Stimulated activated CD8-positive, alpha-beta memory T cell treated with anti-CD3 and anti-CD28 coated beads, Interleukin-12 subunit alpha, Interleukin-12 subunit beta, amount 100 ng/mL, for 1 hour (primary cell): ENCODE results near the gene AGO3.

Experiments used
- DNase-seq: peaks from one replicate; pipeline ENCODE4 v3.0.0-alpha.2; 2020; ENCODE audit warnings: low read depth

Gene AGO3

GRCh38 chr1:36096500-36097432, 165.9 kb downstream of the AGO3 start:
- no peak for DNase-seq

GRCh38 chr1:36097693-36098585, 167.0 kb downstream of the AGO3 start:
- DNase-seq, result no peak

- no peak for DNase-seq
These were observed 167.9 kb downstream of the AGO3 start for GRCh38 chr1:36098650-36099365.

GRCh38 chr1:36099681-36100341, 168.9 kb downstream of the AGO3 start:
- peak; percentile 66 for DNase-seq

GRCh38 chr1:36100376-36100775, 169.5 kb downstream of the AGO3 start:
- no peak for DNase-seq

GRCh38 chr1:36101546-36101945, 170.6 kb downstream of the AGO3 start:
- no peak for DNase-seq

- DNase-seq, result no peak
These were observed 175.4 kb downstream of the AGO3 start for GRCh38 chr1:36106269-36106668.

GRCh38 chr1:36107394-36107793, 176.5 kb downstream of the AGO3 start:
- no peak for DNase-seq

- DNase-seq, result no peak
These were observed 177.4 kb downstream of the AGO3 start for GRCh38 chr1:36108314-36108713.

- DNase-seq, result peak; percentile 38
These were observed 178.3 kb downstream of the AGO3 start for GRCh38 chr1:36109041-36109679.

- no peak for DNase-seq
These were observed 180.2 kb downstream of the AGO3 start for GRCh38 chr1:36111151-36111550.

GRCh38 chr1:36112823-36113222, 181.9 kb downstream of the AGO3 start:
- no peak for DNase-seq

- no peak for DNase-seq
These were observed 183.5 kb downstream of the AGO3 start for GRCh38 chr1:36114371-36114770.

GRCh38 chr1:36115200-36115669, 184.3 kb downstream of the AGO3 start:
- DNase-seq, result no peak

- DNase-seq, result no peak
These were observed 185.0 kb downstream of the AGO3 start for GRCh38 chr1:36115931-36116330.

- DNase-seq, result no peak
These were observed 186.0 kb downstream of the AGO3 start for GRCh38 chr1:36116901-36117300.

- DNase-seq, result no peak
These were observed 187.7 kb downstream of the AGO3 start for GRCh38 chr1:36118447-36119204.

GRCh38 chr1:36119456-36119855, 188.6 kb downstream of the AGO3 start:
- DNase-seq, result no peak
